Measurements from ENCODE around the gene ELL.

The ELL gene

GRCh38 chr19:18519962-18520847 lies 1.7 kb downstream of the ELL start:
- H3K4me1 ChIP-seq, result peaks cover 42% of the 10 kb centered on the region
- H3K27ac ChIP-seq, result peak overlapping the region; percentile 96
- peaks cover 8% of the 10 kb centered on the region; the same call in 1 of the 2 replicates for H3K36me3 ChIP-seq
- H3K9me3 ChIP-seq, result no peaks in the 10 kb centered on the region
- H3K9ac ChIP-seq, result peak overlapping the region; percentile 98
- peak overlapping the region; percentile 99 for H3K4me2 ChIP-seq
- TF ChIP-seq Cebpa-rat (IDR thresholded peaks at IDR 0.05), result no peak
- H3K4me3 ChIP-seq, result peak overlapping the region; percentile 100
- H4K20me1 ChIP-seq, result peaks cover 63% of the 10 kb centered on the region
- no peaks in the 10 kb centered on the region for H3K27me3 ChIP-seq

- peaks cover 79% of the 10 kb centered on the region for H4K20me1 ChIP-seq
- H3K27me3 ChIP-seq, result no peaks in the 10 kb centered on the region
- no peak overlapping the region for H3K27ac ChIP-seq
- H3K4me1 ChIP-seq, result peaks cover 56% of the 10 kb centered on the region
- no peaks in the 10 kb centered on the region for H3K9me3 ChIP-seq
- peaks cover 13% of the 10 kb centered on the region; the same call in 1 of the 2 replicates for H3K36me3 ChIP-seq
- TF ChIP-seq Cebpa-rat (IDR thresholded peaks at IDR 0.05), result no peak
- H3K4me3 ChIP-seq, result no peak overlapping the region
- H3K4me2 ChIP-seq, result peak overlapping the region; percentile 99
- H3K9ac ChIP-seq, result peak overlapping the region; percentile 19; the same call in 1 of the 2 replicates
Observed at GRCh38 chr19:18518639-18519038, 3.2 kb downstream of the ELL start.

DNA sequence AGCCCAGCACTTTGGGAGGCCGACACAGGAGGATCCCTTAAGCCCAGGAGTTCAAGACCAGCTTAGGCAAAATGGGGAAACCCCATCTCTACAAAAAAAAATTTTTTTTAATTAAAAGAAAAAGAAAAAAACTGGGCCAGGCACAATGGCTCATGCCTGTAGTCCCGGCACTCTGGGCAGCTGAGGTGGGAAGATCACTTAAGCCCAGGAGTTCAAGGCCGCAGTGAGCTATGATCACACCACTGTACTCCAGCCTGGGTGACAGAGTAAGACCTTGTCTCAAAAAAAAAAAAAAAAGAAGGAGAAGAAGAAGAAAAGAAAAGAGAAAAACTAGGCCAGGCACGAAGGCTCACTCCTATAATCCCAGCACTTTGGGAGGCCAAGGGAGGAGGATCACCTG lies 4.3 kb downstream of the ELL start:
- no peak overlapping the region for H3K4me3 ChIP-seq
- H3K9ac ChIP-seq, result no peak overlapping the region
- H3K9me3 ChIP-seq, result no peaks in the 10 kb centered on the region
- H3K27me3 ChIP-seq, result no peaks in the 10 kb centered on the region
- no peak overlapping the region for H3K27ac ChIP-seq
- H3K4me2 ChIP-seq, result no peak overlapping the region
- TF ChIP-seq Cebpa-rat (IDR thresholded peaks at IDR 0.05), result no peak
- H3K36me3 ChIP-seq, result peaks cover 13% of the 10 kb centered on the region; the same call in 1 of the 2 replicates
- peaks cover 89% of the 10 kb centered on the region for H4K20me1 ChIP-seq
- peaks cover 56% of the 10 kb centered on the region for H3K4me1 ChIP-seq

DNA sequence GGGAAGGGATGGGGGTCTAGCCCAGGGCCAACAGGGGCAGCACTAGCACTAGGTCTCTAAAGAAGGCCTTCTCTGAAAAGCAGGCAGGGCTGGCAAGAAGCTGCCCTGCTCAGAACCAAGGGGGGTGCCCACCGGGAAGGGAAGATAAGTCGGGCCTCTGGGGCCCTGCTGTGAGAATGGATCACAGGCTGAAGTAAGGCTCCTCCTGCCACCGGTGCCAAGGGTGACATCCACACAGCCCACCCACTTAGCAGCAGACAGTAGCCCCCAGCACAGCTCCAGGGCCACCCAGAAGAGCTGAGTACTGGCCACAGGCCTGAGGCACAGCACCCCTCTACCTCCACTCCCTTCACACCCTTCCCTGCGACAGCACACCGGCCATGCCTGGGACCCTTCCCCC lies 5.9 kb downstream of the ELL start:
- no peak for TF ChIP-seq Cebpa-rat (IDR thresholded peaks at IDR 0.05)
- no peaks in the 10 kb centered on the region for H3K27me3 ChIP-seq
- peaks cover 97% of the 10 kb centered on the region for H4K20me1 ChIP-seq
- peaks cover 56% of the 10 kb centered on the region for H3K4me1 ChIP-seq
- no peak overlapping the region for H3K27ac ChIP-seq
- H3K9me3 ChIP-seq, result no peaks in the 10 kb centered on the region
- no peak overlapping the region for H3K9ac ChIP-seq
- no peak overlapping the region for H3K4me2 ChIP-seq
- no peak overlapping the region for H3K4me3 ChIP-seq
- peaks cover 13% of the 10 kb centered on the region; the same call in 1 of the 2 replicates for H3K36me3 ChIP-seq

DNA sequence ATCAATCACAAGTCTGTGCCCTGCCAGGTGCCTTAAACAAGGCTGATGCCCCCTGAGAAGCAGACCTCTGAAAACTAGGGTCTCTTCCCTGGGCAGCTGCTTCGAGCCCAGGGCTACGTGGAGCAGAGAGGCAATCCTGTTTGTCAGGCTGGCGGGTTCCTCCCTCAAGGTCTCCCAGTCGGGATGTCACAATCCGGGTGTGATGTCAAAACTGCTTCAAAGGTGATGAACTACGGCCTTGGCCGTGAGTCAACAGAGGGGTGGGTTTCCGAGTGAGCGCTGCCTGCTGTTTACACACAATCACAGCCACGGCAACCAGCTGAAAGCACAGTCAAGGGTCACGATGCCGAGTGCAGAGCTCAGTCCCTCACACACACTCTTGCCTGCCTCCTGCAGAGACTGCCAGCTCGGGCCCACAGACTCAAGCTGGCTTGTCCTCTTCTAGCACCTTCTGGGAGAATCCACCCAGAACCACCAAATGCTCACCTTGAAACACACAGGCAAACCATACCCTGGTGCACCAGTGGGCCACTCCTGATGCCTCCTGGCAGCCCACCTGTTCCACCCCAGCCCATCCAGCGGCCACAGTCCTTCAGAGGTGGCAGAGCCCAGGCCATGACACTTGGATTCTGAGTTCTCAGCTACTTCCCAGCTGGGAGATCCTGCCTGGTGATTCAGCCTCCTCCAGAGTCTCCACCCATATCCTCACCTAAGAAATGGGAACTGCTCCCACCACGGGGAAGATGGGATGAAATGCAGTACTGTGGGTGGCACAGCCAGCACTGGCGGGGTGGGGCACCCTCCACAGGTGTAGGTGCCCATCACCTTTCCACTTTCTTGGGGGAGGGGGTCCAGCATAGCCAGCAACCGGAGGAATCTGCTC lies 6.8 kb downstream of the ELL start:
- H3K27ac ChIP-seq, result no peak overlapping the region
- H3K9ac ChIP-seq, result peak overlapping the region; percentile 26; the same call in 1 of the 2 replicates
- no peak for TF ChIP-seq Cebpa-rat (IDR thresholded peaks at IDR 0.05)
- no peak overlapping the region for H3K4me3 ChIP-seq
- peaks cover 13% of the 10 kb centered on the region; the same call in 1 of the 2 replicates for H3K36me3 ChIP-seq
- H3K9me3 ChIP-seq, result no peaks in the 10 kb centered on the region
- H3K4me1 ChIP-seq, result peaks cover 57% of the 10 kb centered on the region
- no peak overlapping the region; the same call in 1 of the 2 replicates for H3K4me2 ChIP-seq
- peaks cover 100% of the 10 kb centered on the region for H4K20me1 ChIP-seq
- H3K27me3 ChIP-seq, result no peaks in the 10 kb centered on the region

- Histone ChIP-seq H3K4me3 (no peak overlapping the region), H3K27me3 (no peaks in the 10 kb centered on the region), H3K4me2 (no peak overlapping the region), H3K9me3 (no peaks in the 10 kb centered on the region), H4K20me1 (peaks cover 100% of the 10 kb centered on the region), H3K27ac (no peak overlapping the region), H3K9ac (no peak overlapping the region), H3K4me1 (peaks cover 52% of the 10 kb centered on the region), H3K36me3 (peaks cover 13% of the 10 kb centered on the region; the same call in 1 of the 2 replicates)
- no peak for TF ChIP-seq Cebpa-rat (IDR thresholded peaks at IDR 0.05)
Observed at GRCh38 chr19:18513868-18514267, 8.0 kb downstream of the ELL start.

GRCh38 chr19:18510216-18510615 lies 11.7 kb downstream of the ELL start:
- Histone ChIP-seq H3K9me3 (no peaks in the 10 kb centered on the region), H3K4me1 (peaks cover 63% of the 10 kb centered on the region), H3K36me3 (peaks cover 12% of the 10 kb centered on the region; the same call in 1 of the 2 replicates), H3K27ac (no peak overlapping the region), H3K27me3 (no peaks in the 10 kb centered on the region), H3K4me2 (no peak overlapping the region), H3K4me3 (no peak overlapping the region), H3K9ac (no peak overlapping the region), H4K20me1 (peaks cover 100% of the 10 kb centered on the region)
- TF ChIP-seq Cebpa-rat (IDR thresholded peaks at IDR 0.05), result no peak

DNA sequence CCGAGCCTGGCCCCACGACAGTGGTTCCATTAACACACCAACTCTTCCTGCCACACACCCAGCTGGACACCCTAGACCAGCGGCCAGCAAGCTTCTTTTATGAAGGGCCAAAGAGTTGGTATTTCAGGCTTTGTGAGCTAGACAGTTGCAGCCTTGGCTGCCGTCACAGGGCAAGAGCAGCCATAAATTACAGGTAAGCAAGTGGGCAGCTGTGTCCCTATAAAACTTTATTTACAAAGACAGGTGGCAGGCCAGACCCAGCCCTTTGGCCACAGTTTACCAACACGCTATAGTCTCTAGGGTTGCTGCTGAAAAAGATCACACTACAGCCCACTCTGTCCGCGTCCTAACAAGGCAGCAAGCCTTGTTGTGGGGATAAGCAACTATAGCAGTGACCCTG lies 13.3 kb downstream of the ELL start:
- 0 out of 2 replicates have a peak overlapping the region, but pooled peaks have one; percentile 53 for H3K9ac ChIP-seq

GRCh38 chr19:18507727-18508440 lies 14.0 kb downstream of the ELL start:
- H3K27ac ChIP-seq, result peak overlapping the region; percentile 70
- peaks cover 71% of the 10 kb centered on the region for H3K4me1 ChIP-seq
- no peak overlapping the region for H3K4me3 ChIP-seq
- TF ChIP-seq Cebpa-rat (IDR thresholded peaks at IDR 0.05), result no peak
- H3K9ac ChIP-seq, result peak overlapping the region; percentile 53; the same call in 1 of the 2 replicates
- H3K36me3 ChIP-seq, result peaks cover 7% of the 10 kb centered on the region; the same call in 1 of the 2 replicates
- H4K20me1 ChIP-seq, result peaks cover 100% of the 10 kb centered on the region
- no peaks in the 10 kb centered on the region for H3K9me3 ChIP-seq
- no peaks in the 10 kb centered on the region for H3K27me3 ChIP-seq
- H3K4me2 ChIP-seq, result peak overlapping the region; percentile 84

More for the DNA sequence above, 13.3 kb downstream of the ELL start:
- no peak for TF ChIP-seq Cebpa-rat (IDR thresholded peaks at IDR 0.05)
- Histone ChIP-seq H3K27me3 (no peaks in the 10 kb centered on the region), H3K36me3 (peaks cover 7% of the 10 kb centered on the region; the same call in 1 of the 2 replicates), H4K20me1 (peaks cover 100% of the 10 kb centered on the region), H3K27ac (peak overlapping the region; percentile 70; the same call in 1 of the 2 replicates), H3K4me1 (peaks cover 64% of the 10 kb centered on the region), H3K4me3 (no peak overlapping the region), H3K9me3 (no peaks in the 10 kb centered on the region), H3K4me2 (no peak overlapping the region; the same call in 1 of the 2 replicates)
